ENCODE measurements around the gene MAGI2. TPM values are rescaled to one million over a fixed set of nuclear protein-coding genes. Genes with fewer than 3 reads are reported as not detected.

Gene MAGI2
- total and polyA plus RNA-seq, 2 experiments from 2014 or later, result 16.8 to 24.7 TPM

GRCh38 chr7:78062214-78062613, 1391.3 kb downstream of the MAGI2 start:
- Histone ChIP-seq H3K27me3 (no peaks in the 10 kb centered on the region), H3K36me3 (no peaks in the 10 kb centered on the region), H3K27ac (no peak overlapping the region), H3K4me1 (ENCODE audit: low read depth) (no peaks in the 10 kb centered on the region), H3K9me3 (ENCODE audit: low read depth) (no peaks in the 10 kb centered on the region), H3K4me3 (no peak overlapping the region)
- TF ChIP-seq CTCF (IDR thresholded peaks at IDR 0.05; ENCODE audit: low read depth, low read length), result no peak
- no peak for DNase-seq (ENCODE audit: low read depth in 1 of 2, low spot score in 1 of 2)

GRCh38 chr7:78057571-78057970, 1395.9 kb downstream of the MAGI2 start:
- H3K4me1 ChIP-seq (ENCODE audit: low read depth), result peaks cover 24% of the 10 kb centered on the region
- no peak for DNase-seq (ENCODE audit: low read depth in 1 of 2, low spot score in 1 of 2)
- H3K9me3 ChIP-seq (ENCODE audit: low read depth), result no peaks in the 10 kb centered on the region
- H3K36me3 ChIP-seq, result no peaks in the 10 kb centered on the region
- no peaks in the 10 kb centered on the region for H3K27me3 ChIP-seq
- no peak overlapping the region for H3K27ac ChIP-seq
- no peak for TF ChIP-seq CTCF (IDR thresholded peaks at IDR 0.05; ENCODE audit: low read depth, low read length)
- no peak overlapping the region for H3K4me3 ChIP-seq

- TF ChIP-seq CTCF (IDR thresholded peaks at IDR 0.05; ENCODE audit: low read depth, low read length), result no peak
- Histone ChIP-seq H3K36me3 (no peaks in the 10 kb centered on the region), H3K27ac (peak overlapping the region; percentile 35), H3K9me3 (ENCODE audit: low read depth) (no peaks in the 10 kb centered on the region), H3K4me1 (ENCODE audit: low read depth) (peaks cover 32% of the 10 kb centered on the region), H3K27me3 (no peaks in the 10 kb centered on the region), H3K4me3 (no peak overlapping the region)
- DNase-seq (ENCODE audit: low read depth in 1 of 2, low spot score in 1 of 2), result no peak
Measured at GRCh38 chr7:78055599-78055998, 1397.9 kb downstream of the MAGI2 start.

GRCh38 chr7:78055001-78055573, 1398.4 kb downstream of the MAGI2 start:
- H3K36me3 ChIP-seq, result no peaks in the 10 kb centered on the region
- no peaks in the 10 kb centered on the region for H3K9me3 ChIP-seq (ENCODE audit: low read depth)
- H3K27me3 ChIP-seq, result no peaks in the 10 kb centered on the region
- H3K4me3 ChIP-seq, result no peak overlapping the region
- peak overlapping the region; percentile 35 for H3K27ac ChIP-seq
- DNase-seq (ENCODE audit: low read depth in 1 of 2, low spot score in 1 of 2), result no peak
- no peak for TF ChIP-seq CTCF (IDR thresholded peaks at IDR 0.05; ENCODE audit: low read depth, low read length)
- peaks cover 32% of the 10 kb centered on the region for H3K4me1 ChIP-seq (ENCODE audit: low read depth)

GRCh38 chr7:78052112-78052511, 1401.4 kb downstream of the MAGI2 start:
- DNase-seq (ENCODE audit: low read depth in 1 of 2, low spot score in 1 of 2), result peak in 1 of 2 donors; percentile 55
- Histone ChIP-seq H3K36me3 (no peaks in the 10 kb centered on the region), H3K4me1 (ENCODE audit: low read depth) (peaks cover 32% of the 10 kb centered on the region), H3K27me3 (no peaks in the 10 kb centered on the region), H3K27ac (no peak overlapping the region), H3K4me3 (no peak overlapping the region), H3K9me3 (ENCODE audit: low read depth) (no peaks in the 10 kb centered on the region)
- TF ChIP-seq CTCF (IDR thresholded peaks at IDR 0.05; ENCODE audit: low read depth, low read length), result no peak

Measured in cardiac muscle cell (in vitro differentiated cells and primary cell).